ENCODE results near the gene TNRC18.

- TF ChIP-seq, protein P1, sequence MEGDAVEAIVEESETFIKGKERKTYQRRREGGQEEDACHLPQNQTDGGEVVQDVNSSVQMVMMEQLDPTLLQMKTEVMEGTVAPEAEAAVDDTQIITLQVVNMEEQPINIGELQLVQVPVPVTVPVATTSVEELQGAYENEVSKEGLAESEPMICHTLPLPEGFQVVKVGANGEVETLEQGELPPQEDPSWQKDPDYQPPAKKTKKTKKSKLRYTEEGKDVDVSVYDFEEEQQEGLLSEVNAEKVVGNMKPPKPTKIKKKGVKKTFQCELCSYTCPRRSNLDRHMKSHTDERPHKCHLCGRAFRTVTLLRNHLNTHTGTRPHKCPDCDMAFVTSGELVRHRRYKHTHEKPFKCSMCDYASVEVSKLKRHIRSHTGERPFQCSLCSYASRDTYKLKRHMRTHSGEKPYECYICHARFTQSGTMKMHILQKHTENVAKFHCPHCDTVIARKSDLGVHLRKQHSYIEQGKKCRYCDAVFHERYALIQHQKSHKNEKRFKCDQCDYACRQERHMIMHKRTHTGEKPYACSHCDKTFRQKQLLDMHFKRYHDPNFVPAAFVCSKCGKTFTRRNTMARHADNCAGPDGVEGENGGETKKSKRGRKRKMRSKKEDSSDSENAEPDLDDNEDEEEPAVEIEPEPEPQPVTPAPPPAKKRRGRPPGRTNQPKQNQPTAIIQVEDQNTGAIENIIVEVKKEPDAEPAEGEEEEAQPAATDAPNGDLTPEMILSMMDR (IDR thresholded peaks at IDR 0.05; ENCODE audit: extremely low read depth in 1 of 2, insufficient read depth in 1 of 2, low read depth in 1 of 2, low read length in 2 of 2): no peak
- TF ChIP-seq MAX (IDR thresholded peaks at IDR 0.05; ENCODE audit: insufficient read depth, insufficient read length) (no peak), POLR2A (IDR thresholded peaks at IDR 0.05; ENCODE audit: low read depth, low read length) (no peak), EZH2 (IDR thresholded peaks at IDR 0.05; ENCODE audit: borderline replicate concordance, low read depth, low read length, severe bottlenecking) (no peak), FOS (IDR thresholded peaks at IDR 0.05; ENCODE audit: borderline replicate concordance, insufficient read depth, low read length) (no peak), POLR2AphosphoS5 (IDR thresholded peaks at IDR 0.05; ENCODE audit: insufficient read depth, low read depth, low read length) (no peak), GATA2 (IDR thresholded peaks at IDR 0.05; ENCODE audit: insufficient read depth, insufficient read length, low read depth, low read length) (no peak)
Measured at GRCh38 chr7:5414916-5415315, 8.7 kb downstream of the TNRC18 start.
